ENCODE data around the gene INHBC. TPM values are rescaled to one million over a fixed set of nuclear protein-coding genes. Genes with fewer than 3 reads are reported as not detected.
"Not testable (repeated sequence)": the region's sequence is repeated elsewhere in the genome, so short reads cannot be mapped to it uniquely, and the experiment has no call there.

Gene INHBC
- total RNA-seq, 1 donor from 2014 or later, result not detected

DNA sequence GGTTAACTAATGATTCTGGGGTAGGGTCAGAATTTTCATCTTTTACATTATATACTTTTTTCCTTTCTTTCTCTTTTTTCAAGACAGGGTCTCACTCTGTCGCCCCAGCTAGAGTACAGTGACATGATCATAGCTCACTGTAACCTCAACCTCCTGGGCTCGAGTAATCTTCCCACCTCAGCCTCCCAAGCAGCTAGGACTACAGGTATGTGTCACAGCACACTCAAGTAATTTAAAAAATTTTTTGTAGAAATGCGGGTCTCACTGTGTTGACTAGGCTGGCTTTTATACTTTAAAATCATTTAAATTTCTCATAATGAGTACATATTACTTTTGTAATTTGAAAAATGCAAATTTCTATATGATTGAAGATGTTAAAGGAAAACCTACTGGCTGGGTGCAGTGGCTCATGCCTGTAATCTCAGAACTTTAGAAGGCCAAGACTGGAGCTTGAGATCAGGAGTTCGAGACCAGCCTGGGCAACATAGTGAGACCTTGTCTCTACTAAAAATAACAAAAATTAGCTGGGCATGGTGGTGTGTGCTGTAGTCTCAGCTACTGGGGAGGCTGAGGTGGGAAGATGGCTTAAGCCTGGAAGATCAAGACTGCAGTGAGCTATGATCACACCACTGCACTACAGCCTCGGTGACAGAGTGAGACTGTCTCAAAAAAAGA is 29.5 kb upstream of the INHBC start:
- Mint-ChIP-seq H3K4me1 (ENCODE audit: low read depth) (peaks cover 5% of the 10 kb centered on the region), H3K27me3 (ENCODE audit: low read depth) (no peaks in the 10 kb centered on the region), H3K4me3 (ENCODE audit: unreplicated experiment) (no peak overlapping the region), H3K36me3 (ENCODE audit: low read depth) (no peaks in the 10 kb centered on the region), H3K9me3 (ENCODE audit: low read depth) (no peaks in the 10 kb centered on the region), H3K27ac (ENCODE audit: unreplicated experiment) (no peak overlapping the region)
- TF ChIP-seq, protein P1, sequence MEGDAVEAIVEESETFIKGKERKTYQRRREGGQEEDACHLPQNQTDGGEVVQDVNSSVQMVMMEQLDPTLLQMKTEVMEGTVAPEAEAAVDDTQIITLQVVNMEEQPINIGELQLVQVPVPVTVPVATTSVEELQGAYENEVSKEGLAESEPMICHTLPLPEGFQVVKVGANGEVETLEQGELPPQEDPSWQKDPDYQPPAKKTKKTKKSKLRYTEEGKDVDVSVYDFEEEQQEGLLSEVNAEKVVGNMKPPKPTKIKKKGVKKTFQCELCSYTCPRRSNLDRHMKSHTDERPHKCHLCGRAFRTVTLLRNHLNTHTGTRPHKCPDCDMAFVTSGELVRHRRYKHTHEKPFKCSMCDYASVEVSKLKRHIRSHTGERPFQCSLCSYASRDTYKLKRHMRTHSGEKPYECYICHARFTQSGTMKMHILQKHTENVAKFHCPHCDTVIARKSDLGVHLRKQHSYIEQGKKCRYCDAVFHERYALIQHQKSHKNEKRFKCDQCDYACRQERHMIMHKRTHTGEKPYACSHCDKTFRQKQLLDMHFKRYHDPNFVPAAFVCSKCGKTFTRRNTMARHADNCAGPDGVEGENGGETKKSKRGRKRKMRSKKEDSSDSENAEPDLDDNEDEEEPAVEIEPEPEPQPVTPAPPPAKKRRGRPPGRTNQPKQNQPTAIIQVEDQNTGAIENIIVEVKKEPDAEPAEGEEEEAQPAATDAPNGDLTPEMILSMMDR (IDR thresholded peaks at IDR 0.05), result no peak
- no peak for DNase-seq (ENCODE audit: low spot score)

DNA sequence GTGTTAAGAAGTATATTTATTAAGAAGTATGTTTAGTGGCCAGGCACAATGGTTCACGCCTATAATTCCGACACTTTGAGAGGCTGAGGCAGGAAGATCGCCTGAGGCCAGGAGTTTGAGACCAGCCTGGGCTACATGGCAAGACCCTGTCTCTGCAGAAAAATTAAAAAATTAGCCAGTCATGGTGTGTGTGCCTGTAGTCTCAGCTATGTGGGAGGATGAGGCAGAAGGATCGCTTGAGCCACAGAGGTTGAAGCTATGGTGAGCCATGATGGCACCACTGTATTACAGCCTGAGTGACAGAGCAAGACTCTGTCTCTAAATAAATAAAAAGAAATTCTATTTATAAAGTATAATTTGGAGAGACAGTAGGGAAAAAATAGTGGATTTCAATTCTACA is 24.1 kb upstream of the INHBC start:
- Mint-ChIP-seq H3K27ac (ENCODE audit: unreplicated experiment) (no peak overlapping the region), H3K4me3 (ENCODE audit: unreplicated experiment) (no peak overlapping the region), H3K36me3 (ENCODE audit: low read depth) (no peaks in the 10 kb centered on the region), H3K9me3 (ENCODE audit: low read depth) (no peaks in the 10 kb centered on the region), H3K27me3 (ENCODE audit: low read depth) (no peaks in the 10 kb centered on the region), H3K4me1 (ENCODE audit: low read depth) (peaks cover 5% of the 10 kb centered on the region)
- DNase-seq (ENCODE audit: low spot score), result no peak
- TF ChIP-seq, protein P1 (IDR thresholded peaks at IDR 0.05), result no peak

DNA sequence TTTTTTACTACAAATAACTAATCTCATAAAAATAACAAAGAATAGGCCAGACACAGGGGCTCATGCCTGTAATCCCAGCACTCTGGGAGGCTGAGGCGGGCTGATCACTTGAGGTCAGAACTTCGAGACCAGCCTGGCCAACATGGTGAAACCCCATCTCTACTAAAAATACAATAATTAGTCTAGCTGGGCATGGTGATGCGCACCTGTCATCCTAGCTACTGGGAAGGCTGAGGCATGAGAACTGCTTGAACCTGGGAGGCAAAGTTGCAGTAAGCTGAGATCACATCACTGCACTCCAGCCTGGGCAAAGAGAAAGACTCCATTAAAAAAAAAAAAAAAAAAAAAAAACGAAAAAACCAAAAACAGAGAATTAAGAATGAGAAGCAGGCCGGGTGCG is 20.4 kb upstream of the INHBC start:
- H3K9me3 Mint-ChIP-seq (ENCODE audit: low read depth); H3K4me3 Mint-ChIP-seq (ENCODE audit: unreplicated experiment); DNase-seq (ENCODE audit: low spot score); H3K36me3 Mint-ChIP-seq (ENCODE audit: low read depth); H3K27me3 Mint-ChIP-seq (ENCODE audit: low read depth); H3K27ac Mint-ChIP-seq (ENCODE audit: unreplicated experiment): not testable (repeated sequence)
- peaks cover 19% of the 10 kb centered on the region for H3K4me1 Mint-ChIP-seq (ENCODE audit: low read depth)

DNA sequence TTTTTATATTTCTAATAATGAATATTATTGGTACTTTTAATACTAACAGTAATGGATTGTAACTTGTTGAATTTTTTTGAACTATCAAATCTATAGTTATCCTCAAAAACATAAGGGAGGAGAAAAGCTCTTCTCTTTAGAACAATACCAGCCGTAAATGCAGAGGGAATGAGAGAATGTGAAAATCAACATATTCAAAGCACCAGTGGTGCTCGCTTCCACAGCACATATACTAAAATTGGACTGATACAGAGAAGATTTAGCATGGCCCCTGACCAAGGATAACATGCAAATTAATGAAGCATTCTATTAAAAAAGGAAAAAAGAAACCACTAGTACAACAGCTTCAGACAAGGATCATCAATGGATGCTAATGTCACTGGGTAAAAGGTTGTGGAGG is 19.5 kb upstream of the INHBC start:
- peaks cover 14% of the 10 kb centered on the region for H3K4me1 Mint-ChIP-seq (ENCODE audit: low read depth)
- no peak for DNase-seq (ENCODE audit: low spot score)
- no peaks in the 10 kb centered on the region for H3K27me3 Mint-ChIP-seq (ENCODE audit: low read depth)
- no peak overlapping the region for H3K27ac Mint-ChIP-seq (ENCODE audit: unreplicated experiment)
- TF ChIP-seq, protein P1 (IDR thresholded peaks at IDR 0.05), result no peak
- no peaks in the 10 kb centered on the region for H3K36me3 Mint-ChIP-seq (ENCODE audit: low read depth)
- no peaks in the 10 kb centered on the region for H3K9me3 Mint-ChIP-seq (ENCODE audit: low read depth)
- no peak overlapping the region for H3K4me3 Mint-ChIP-seq (ENCODE audit: unreplicated experiment)

DNA sequence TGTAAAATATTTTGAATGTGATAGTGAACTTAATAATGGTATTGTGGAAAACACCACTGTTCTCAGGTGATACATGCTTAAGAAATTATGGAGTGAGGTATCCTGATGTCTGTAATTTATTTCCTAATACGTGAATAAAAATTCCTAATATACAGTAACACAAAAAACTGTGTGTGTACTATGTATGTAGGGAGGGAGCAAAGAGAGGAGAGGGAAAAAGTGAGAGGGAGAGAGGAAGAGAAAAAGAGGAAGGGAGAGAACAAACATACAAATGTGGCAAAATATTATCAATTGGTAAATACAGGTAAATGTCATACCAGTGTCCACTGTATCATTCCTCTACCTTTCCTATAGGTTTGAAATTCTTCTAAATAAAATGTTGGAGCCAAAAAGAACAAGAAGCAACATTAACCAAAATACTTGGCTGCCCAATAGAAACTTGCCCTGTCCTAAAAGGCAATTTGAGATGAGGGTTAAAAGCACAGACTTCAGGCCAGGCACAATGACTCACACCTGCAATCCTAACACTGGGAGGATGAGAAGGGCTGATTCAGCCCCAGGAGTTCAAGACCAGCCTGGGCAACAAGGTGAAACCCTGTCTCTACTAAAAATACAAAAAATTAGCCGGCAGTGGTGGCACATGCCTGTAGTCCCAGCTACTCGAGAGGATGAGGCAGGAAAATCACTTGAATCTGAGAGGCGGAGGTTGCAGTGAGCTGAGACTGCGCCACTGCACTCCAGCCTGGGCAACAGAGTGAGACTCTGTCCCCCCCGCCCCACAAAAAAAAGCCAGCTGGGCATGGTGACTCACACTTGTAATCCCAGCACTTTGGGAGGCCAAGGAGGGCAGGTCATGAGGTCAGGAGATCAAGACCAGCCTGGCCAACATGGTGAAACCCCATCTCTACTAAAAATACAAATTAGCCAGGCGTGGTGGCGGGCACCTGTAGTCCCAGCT is 18.3 kb upstream of the INHBC start:
- H3K36me3 Mint-ChIP-seq (ENCODE audit: low read depth), result peaks cover 3% of the 10 kb centered on the region
- DNase-seq (ENCODE audit: low spot score), result no peak
- H3K27ac Mint-ChIP-seq (ENCODE audit: unreplicated experiment), result no peak overlapping the region
- no peaks in the 10 kb centered on the region for H3K9me3 Mint-ChIP-seq (ENCODE audit: low read depth)
- TF ChIP-seq, protein P1 (IDR thresholded peaks at IDR 0.05), result no peak
- H3K4me3 Mint-ChIP-seq (ENCODE audit: unreplicated experiment), result no peak overlapping the region
- H3K4me1 Mint-ChIP-seq (ENCODE audit: low read depth), result peaks cover 14% of the 10 kb centered on the region
- H3K27me3 Mint-ChIP-seq (ENCODE audit: low read depth), result no peaks in the 10 kb centered on the region
